HL-60 (cell line): ENCODE data around the gene BRMS1L.

Experiments
- DNase-seq, 2 experiments: peaks; one replicate each; pipeline ENCODE4 v3.0.0-alpha.2; 2010 to 2020; ENCODE audit warnings: low read depth in 1 of 2, low spot score in 1 of 2
- H3K27ac ChIP-seq: fragments of 250-450 bp; sonication (Bioruptor Pico); replicated peaks from 2 replicates; pipeline ENCODE4 v1.5.1; 2020; ENCODE audit warnings: mild to moderate bottlenecking, moderate library complexity
- H3K27me3 ChIP-seq: fragments of 250-450 bp; sonication (Bioruptor Pico); 2 replicates; pipeline ENCODE4 v1.5.1; 2021; ENCODE audit warnings: mild to moderate bottlenecking, moderate library complexity; ENCODE audit not compliant: insufficient read depth, poor library complexity, severe bottlenecking
- H3K4me3 ChIP-seq: replicated peaks from 2 replicates; pipeline ENCODE4 v1.5.1; 2011; ENCODE audit warnings: mild to moderate bottlenecking, control low read depth, low read length; ENCODE audit not compliant: insufficient read depth
- CTCF ChIP-seq: IDR thresholded peaks from one replicate; pipeline ENCODE4 v1.5.1; 2011; ENCODE audit warnings: low read length, control low read depth, inconsistent platforms; ENCODE audit not compliant: insufficient read depth
- GABPA ChIP-seq: IDR thresholded peaks from 2 replicates; pipeline ENCODE4 v1.6.1; 2012; ENCODE audit warnings: low read depth
- POLR2AphosphoS5 ChIP-seq: IDR thresholded peaks from 2 replicates; pipeline ENCODE4 v1.6.1; 2012; ENCODE audit warnings: low read depth
- REST ChIP-seq: IDR thresholded peaks from 2 replicates; pipeline ENCODE4 v1.6.1; 2012; ENCODE audit warnings: low read depth; ENCODE audit not compliant: insufficient replicate concordance
- SPI1 ChIP-seq: IDR thresholded peaks from 2 replicates; pipeline ENCODE4 v1.6.1; 2012; ENCODE audit warnings: low read depth, mild to moderate bottlenecking, borderline replicate concordance

Gene BRMS1L

GRCh38 chr14:35847636-35848035 is 21.5 kb downstream of the BRMS1L start:
- Histone ChIP-seq H3K27me3 (no peaks in the 10 kb centered on the region), H3K4me3 (no peak overlapping the region), H3K27ac (no peak overlapping the region)
- no peak for DNase-seq
- TF ChIP-seq POLR2AphosphoS5 (no peak), SPI1 (no peak), GABPA (no peak), REST (no peak), CTCF (no peak)

GRCh38 chr14:35849122-35849521 is 23.0 kb downstream of the BRMS1L start:
- no peak overlapping the region for H3K4me3 ChIP-seq
- TF ChIP-seq REST: no peak
- TF ChIP-seq GABPA: no peak
- no peak for TF ChIP-seq POLR2AphosphoS5
- TF ChIP-seq SPI1: no peak
- TF ChIP-seq CTCF: no peak
- no peak overlapping the region for H3K27ac ChIP-seq
- no peaks in the 10 kb centered on the region for H3K27me3 ChIP-seq
- DNase-seq: no peak

GRCh38 chr14:35851823-35852222 is 25.7 kb downstream of the BRMS1L start:
- H3K4me3 ChIP-seq: no peak overlapping the region
- H3K27ac ChIP-seq: no peak overlapping the region
- no peak for TF ChIP-seq GABPA
- TF ChIP-seq CTCF: no peak
- TF ChIP-seq POLR2AphosphoS5: no peak
- no peak for TF ChIP-seq REST
- TF ChIP-seq SPI1: no peak
- DNase-seq: no peak
- H3K27me3 ChIP-seq: no peaks in the 10 kb centered on the region
